B cell (primary cell): ENCODE measurements around the gene CETP. TPM values are rescaled to one million over a fixed set of nuclear protein-coding genes. Genes with fewer than 3 reads are reported as not detected.

Experiments
- ATAC-seq: fragments of 200-7000 bp; cut with Tn5 transposase; one replicate; pipeline ENCODE4 v1.10.0; 2021; ENCODE audit warnings: low read depth, mild to moderate bottlenecking, moderate number of reproducible peaks, moderate library complexity
- CTCF ChIA-PET: fragments of 350-600 bp; sonication (Branson Sonifier 250); formaldehyde crosslinking; loops from one replicate; lab custom pipeline; 2021; ENCODE audit warnings: antibody characterized with exemption, inconsistent platforms; lab: Charles Lee
- POLR2A ChIA-PET: fragments of 350-600 bp; sonication (Branson Sonifier 250); formaldehyde crosslinking; loops from one replicate; lab custom pipeline; 2021; ENCODE audit warnings: antibody characterized with exemption; lab: Charles Lee
- DNase-seq: peaks from one replicate; pipeline ENCODE4 v3.0.0; 2013
- H2AFZ ChIP-seq: 2 replicates; pipeline ENCODE4 v1.6.1; 2012; ENCODE audit warnings: mild to moderate bottlenecking, low read depth, low read length; ENCODE audit not compliant: insufficient read depth, poor library complexity, severe bottlenecking
- H3K27ac ChIP-seq, 2 donors: 1 replicate in 1 of 2; 2 replicates in 1 of 2; pipeline ENCODE4 v1.5.1; 2012 to 2013; ENCODE audit warnings: low read length in 2 of 2, mild to moderate bottlenecking in 2 of 2, moderate library complexity in 1 of 2
- H3K27me3 ChIP-seq, 4 experiments: fragments of 200-600 bp in 1 of 4; sonication (generic) in 1 of 4; replicated peaks in 1 of 4; 1 replicate in 2 of 4; 2 replicates in 2 of 4; pipeline versions ENCODE4 v1.6.1 to v1.7.0; 2013 to 2016; ENCODE audit warnings: low read length in 3 of 4, mild to moderate bottlenecking in 2 of 4, mixed read lengths in 1 of 4, moderate library complexity in 1 of 4; ENCODE audit not compliant: insufficient read depth in 4 of 4, control insufficient read depth in 3 of 4; ENCODE audit errors: control extremely low read depth in 1 of 4
- H3K36me3 ChIP-seq, 2 experiments: replicated peaks in 1 of 2; 1 replicate in 1 of 2; 2 replicates in 1 of 2; pipeline versions ENCODE4 v1.6.1 to v1.7.1; 2013; ENCODE audit warnings: low read length in 1 of 2; ENCODE audit not compliant: insufficient read depth in 2 of 2, control insufficient read depth in 1 of 2; ENCODE audit errors: control extremely low read depth in 1 of 2, extremely low read depth in 1 of 2
- H3K4me1 ChIP-seq, 2 donors: fragments of 200-600 bp in 1 of 2; sonication (generic) in 1 of 2; 1 replicate in 1 of 2; 2 replicates in 1 of 2; pipeline versions ENCODE4 v1.5.1 to v1.6.1; 2013 to 2017; ENCODE audit warnings: low read length in 2 of 2; ENCODE audit not compliant: control insufficient read depth in 2 of 2, insufficient read depth in 2 of 2
- H3K4me2 ChIP-seq: replicated peaks from 2 replicates; pipeline ENCODE3; 2012; ENCODE audit warnings: mild to moderate bottlenecking, low read depth, low read length; ENCODE audit not compliant: poor library complexity, severe bottlenecking
- H3K4me3 ChIP-seq, 5 experiments: fragments of 200-600 bp in 1 of 5; sonication (generic) in 1 of 5; 1 replicate in 3 of 5; 2 replicates in 2 of 5; pipeline versions ENCODE4 v1.5.1 to v1.7.0; 2011 to 2016; ENCODE audit warnings: low read length in 4 of 5, mild to moderate bottlenecking in 4 of 5, low read depth in 2 of 5, control low read depth in 1 of 5, moderate library complexity in 1 of 5; ENCODE audit not compliant: insufficient read depth in 1 of 5; ENCODE audit errors: control extremely low read depth in 1 of 5, extremely low read depth in 1 of 5
- H3K79me2 ChIP-seq: fragments of 200-600 bp; sonication (generic); one replicate; pipeline ENCODE4 v1.6.0; 2016; ENCODE audit warnings: low read length; ENCODE audit not compliant: control insufficient read depth, insufficient read depth
- H3K9ac ChIP-seq: fragments of 200-600 bp; sonication (generic); 2 replicates; pipeline ENCODE4 v1.6.1; 2017; ENCODE audit warnings: mild to moderate bottlenecking, low read length, moderate library complexity
- H3K9me3 ChIP-seq, 3 donors: one replicate each; pipeline versions ENCODE4 v1.6.1 to v1.7.1; 2013; ENCODE audit warnings: low read length in 2 of 3; ENCODE audit not compliant: control insufficient read depth in 2 of 3, insufficient read depth in 1 of 3; ENCODE audit errors: control extremely low read depth in 1 of 3
- H4K20me1 ChIP-seq: 2 replicates; pipeline ENCODE4 v1.6.0; 2012; ENCODE audit warnings: mild to moderate bottlenecking, low read length; ENCODE audit not compliant: insufficient read depth, control insufficient read depth, poor library complexity, severe bottlenecking
- H3K27ac Mint-ChIP-seq: one replicate; pipeline ENCODE4 v1.8.0; 2021; ENCODE audit warnings: mixed read lengths
- H3K27me3 Mint-ChIP-seq: one replicate; pipeline ENCODE4 v1.8.0; 2021; ENCODE audit warnings: mixed read lengths
- H3K4me1 Mint-ChIP-seq: one replicate; pipeline ENCODE4 v1.8.0; 2021; ENCODE audit warnings: mixed read lengths
- H3K4me3 Mint-ChIP-seq: one replicate; pipeline ENCODE4 v1.8.0; 2021; ENCODE audit warnings: mixed read lengths
- H3K9me3 Mint-ChIP-seq: one replicate; pipeline ENCODE4 v1.8.0; 2022; ENCODE audit warnings: mixed read lengths; ENCODE audit not compliant: insufficient read depth
- EZH2 ChIP-seq: IDR thresholded peaks from 2 replicates; pipeline ENCODE4 v1.6.1; 2012; ENCODE audit warnings: borderline replicate concordance, low read depth, mild to moderate bottlenecking, moderate library complexity, low read length; ENCODE audit not compliant: insufficient read depth, poor library complexity, severe bottlenecking
- WGBS: methylation state at CpG from one replicate; pipeline ENCODE4 v1.1.5; 2013; ENCODE audit warnings: missing lambda C conversion rate; ENCODE audit not compliant: insufficient coverage; 5-methylcytosine and 5-hydroxymethylcytosine counted together
- intact Hi-C: fragments of 100-400 bp; cut with micrococcal nuclease; formaldehyde crosslinking; loops from one replicate; pipeline ENCODE4 v1.10.0; 2022
- polyA plus RNA-seq: library from polyadenylated mRNA; depleted of rRNA; stranded (reverse); fragments of >200 nt; gene quantifications from 2 replicates; pipeline ENCODE4 v1.2.3, GENCODE V29; 2012
- total RNA-seq, 2 donors: library from RNA; stranded (reverse); fragments of 120-200 nt in 1 of 2; gene quantifications; 1 replicate in 1 of 2; 2 replicates in 1 of 2; pipeline versions ENCODE4 v1.2.3 to v1.2.4, GENCODE V29; 2013 to 2022
- TF ChIP-seq, protein P1 (sequence below): fragments of 200-600 bp; IDR thresholded peaks from one replicate; pipeline ENCODE4 v1.8.0; 2022; ENCODE audit warnings: antibody characterized with exemption, mild to moderate bottlenecking

Gene CETP
- total and polyA plus RNA-seq, 2 donors (not counting 1 experiment from before 2014, with no cell fraction given), result 0.18 to 1.3 TPM

DNA sequence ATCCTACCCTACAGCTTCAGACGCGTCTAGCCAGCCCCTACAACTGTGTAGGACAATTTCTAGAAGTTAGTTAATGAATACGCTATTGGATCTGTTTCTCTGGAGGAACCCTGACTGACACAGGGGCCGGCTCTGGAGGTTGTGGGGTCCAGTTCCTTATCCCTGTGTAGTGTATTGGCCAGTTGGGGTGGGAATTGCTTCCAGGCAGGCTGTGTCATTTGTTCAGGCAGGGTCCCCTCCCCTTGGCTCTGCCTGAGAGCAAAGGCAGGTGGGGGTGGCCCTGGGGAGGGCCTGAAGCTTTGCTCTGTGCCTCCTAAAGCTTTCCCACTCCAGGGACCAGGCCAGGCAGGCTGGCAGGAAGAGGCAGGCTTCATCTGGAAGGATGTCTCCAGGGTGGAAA lies 11.7 kb upstream of the CETP start:
- no peaks in the 10 kb centered on the region for H4K20me1 ChIP-seq
- no peak overlapping the region for H2AFZ ChIP-seq
- Mint-ChIP-seq H3K27ac (peak overlapping the region; percentile 83), H3K9me3 (no peaks in the 10 kb centered on the region), H3K4me1 (peaks cover 41% of the 10 kb centered on the region), H3K4me3 (no peak overlapping the region), H3K27me3 (no peaks in the 10 kb centered on the region)
- ATAC-seq (no peak), DNase-seq (no peak)
- TF ChIP-seq EZH2, result no peak
- TF ChIP-seq, protein P1, sequence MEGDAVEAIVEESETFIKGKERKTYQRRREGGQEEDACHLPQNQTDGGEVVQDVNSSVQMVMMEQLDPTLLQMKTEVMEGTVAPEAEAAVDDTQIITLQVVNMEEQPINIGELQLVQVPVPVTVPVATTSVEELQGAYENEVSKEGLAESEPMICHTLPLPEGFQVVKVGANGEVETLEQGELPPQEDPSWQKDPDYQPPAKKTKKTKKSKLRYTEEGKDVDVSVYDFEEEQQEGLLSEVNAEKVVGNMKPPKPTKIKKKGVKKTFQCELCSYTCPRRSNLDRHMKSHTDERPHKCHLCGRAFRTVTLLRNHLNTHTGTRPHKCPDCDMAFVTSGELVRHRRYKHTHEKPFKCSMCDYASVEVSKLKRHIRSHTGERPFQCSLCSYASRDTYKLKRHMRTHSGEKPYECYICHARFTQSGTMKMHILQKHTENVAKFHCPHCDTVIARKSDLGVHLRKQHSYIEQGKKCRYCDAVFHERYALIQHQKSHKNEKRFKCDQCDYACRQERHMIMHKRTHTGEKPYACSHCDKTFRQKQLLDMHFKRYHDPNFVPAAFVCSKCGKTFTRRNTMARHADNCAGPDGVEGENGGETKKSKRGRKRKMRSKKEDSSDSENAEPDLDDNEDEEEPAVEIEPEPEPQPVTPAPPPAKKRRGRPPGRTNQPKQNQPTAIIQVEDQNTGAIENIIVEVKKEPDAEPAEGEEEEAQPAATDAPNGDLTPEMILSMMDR, result no peak
- WGBS, result 100% methylated on average over 2 of the region's 4 CpGs
- CTCF ChIA-PET, result interaction anchor here (1.1 to 11.7 kb wide), 6 partner anchors 8 to 96 kb away, joined by 3 to 118 read pairs (median 15); partner anchors contain the start of genes CETP and SLC12A3
- H3K27me3 ChIP-seq, result no peaks in the 10 kb centered on the region
- POLR2A ChIA-PET, result interaction anchor here (0.6 to 3.1 kb wide), 9 partner anchors 9 to 96 kb away, joined by 3 to 22 read pairs (median 5); partner anchors contain the start of gene HERPUD1
- H3K4me2 ChIP-seq, result peak overlapping the region; percentile 68
- no peaks in the 10 kb centered on the region for H3K9me3 ChIP-seq
- H3K27ac ChIP-seq, result peak overlapping the region in 1 of 2 donors; percentile 41
- H3K9ac ChIP-seq, result no peak overlapping the region
- no peaks in the 10 kb centered on the region for H3K79me2 ChIP-seq
- intact Hi-C loops, result loop anchor here (5.0 kb wide), 1 partner anchor 38 kb away; no protein-coding TSS in a partner anchor
- peaks cover 24 to 26% of the 10 kb centered on the region in 2 donors for H3K4me1 ChIP-seq
- no peak overlapping the region for H3K4me3 ChIP-seq
- H3K36me3 ChIP-seq, result peaks cover 0 to 19% of the 10 kb centered on the region in 2 experiments

DNA sequence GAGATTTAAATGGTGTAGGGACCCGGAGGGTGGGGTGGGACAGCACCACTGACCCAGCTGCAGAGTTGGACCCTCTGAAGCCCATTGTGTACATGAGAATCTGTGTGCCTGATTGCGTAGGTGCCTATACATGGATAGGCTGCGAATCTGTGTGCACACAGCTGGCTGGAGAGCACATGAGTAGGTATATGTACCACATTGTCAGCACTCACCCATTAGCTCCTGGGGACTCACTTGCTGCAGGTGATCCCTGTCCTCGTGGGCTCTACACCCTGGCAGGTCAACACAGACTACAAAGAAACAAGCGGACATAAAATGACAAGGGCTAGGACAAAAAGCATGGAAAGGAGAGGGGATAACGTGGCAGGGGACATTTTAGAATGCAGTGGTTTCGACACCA lies 11.3 kb upstream of the CETP start:
- Histone ChIP-seq H4K20me1 (no peaks in the 10 kb centered on the region), H3K4me3 (no peak overlapping the region), H3K4me2 (peak overlapping the region; percentile 68), H3K79me2 (no peaks in the 10 kb centered on the region), H2AFZ (no peak overlapping the region), H3K27me3 (no peaks in the 10 kb centered on the region), H3K9me3 (no peaks in the 10 kb centered on the region), H3K36me3 (peaks cover 0 to 15% of the 10 kb centered on the region in 2 experiments), H3K4me1 (peaks cover 24 to 26% of the 10 kb centered on the region in 2 donors), H3K9ac (no peak overlapping the region), H3K27ac (peak overlapping the region; percentile 41 to 58)
- TF ChIP-seq, protein P1, result no peak
- TF ChIP-seq EZH2, result no peak
- Mint-ChIP-seq H3K4me3 (peak overlapping the region; percentile 68), H3K27me3 (no peaks in the 10 kb centered on the region), H3K27ac (peak overlapping the region; percentile 83), H3K9me3 (no peaks in the 10 kb centered on the region), H3K4me1 (peaks cover 41% of the 10 kb centered on the region)
- 80% methylated on average over 6 of the region's 7 CpGs for WGBS
- CTCF ChIA-PET, result interaction anchor here (0.9 to 11.7 kb wide), 11 partner anchors 9 to 141 kb away, joined by 3 to 118 read pairs (median 7); partner anchors contain the start of genes CETP and SLC12A3
- ATAC-seq (no peak), DNase-seq (no peak)
- intact Hi-C loops, result loop anchor here (5.0 kb wide), 1 partner anchor 38 kb away; no protein-coding TSS in a partner anchor
- POLR2A ChIA-PET, result interaction anchor here (0.6 to 3.1 kb wide), 10 partner anchors 9 to 96 kb away, joined by 3 to 22 read pairs (median 6); partner anchors contain the start of gene HERPUD1
